Fibroblast of villous mesenchyme (primary cell): ENCODE measurements around the gene CYP27B1. TPM values are rescaled to one million over a fixed set of nuclear protein-coding genes. Genes with fewer than 3 reads are reported as not detected.
"Not testable (repeated sequence)": the region's sequence is repeated elsewhere in the genome, so short reads cannot be mapped to it uniquely, and the experiment has no call there.

Experiments
- DNase-seq: peaks from one replicate; pipeline ENCODE4 v3.0.0-alpha.2; 2010; ENCODE audit warnings: low read depth
- H3K4me3 ChIP-seq: 2 replicates; pipeline ENCODE4 v1.5.1; 2011; ENCODE audit warnings: low read depth, mild to moderate bottlenecking, low read length
- total RNA-seq: library from RNA; depleted of rRNA; stranded (reverse); fragments of >200 nt; gene quantifications from 2 replicates; pipeline ENCODE4 v1.2.3, GENCODE V29; 2012
- TF ChIP-seq, protein P1 (sequence below): IDR thresholded peaks from 2 replicates; pipeline ENCODE4 v1.5.1; 2012; ENCODE audit warnings: low read depth, mild to moderate bottlenecking, low read length; ENCODE audit not compliant: insufficient read depth

The CYP27B1 gene
- total RNA-seq, 1 donor = 3.0 TPM

DNA sequence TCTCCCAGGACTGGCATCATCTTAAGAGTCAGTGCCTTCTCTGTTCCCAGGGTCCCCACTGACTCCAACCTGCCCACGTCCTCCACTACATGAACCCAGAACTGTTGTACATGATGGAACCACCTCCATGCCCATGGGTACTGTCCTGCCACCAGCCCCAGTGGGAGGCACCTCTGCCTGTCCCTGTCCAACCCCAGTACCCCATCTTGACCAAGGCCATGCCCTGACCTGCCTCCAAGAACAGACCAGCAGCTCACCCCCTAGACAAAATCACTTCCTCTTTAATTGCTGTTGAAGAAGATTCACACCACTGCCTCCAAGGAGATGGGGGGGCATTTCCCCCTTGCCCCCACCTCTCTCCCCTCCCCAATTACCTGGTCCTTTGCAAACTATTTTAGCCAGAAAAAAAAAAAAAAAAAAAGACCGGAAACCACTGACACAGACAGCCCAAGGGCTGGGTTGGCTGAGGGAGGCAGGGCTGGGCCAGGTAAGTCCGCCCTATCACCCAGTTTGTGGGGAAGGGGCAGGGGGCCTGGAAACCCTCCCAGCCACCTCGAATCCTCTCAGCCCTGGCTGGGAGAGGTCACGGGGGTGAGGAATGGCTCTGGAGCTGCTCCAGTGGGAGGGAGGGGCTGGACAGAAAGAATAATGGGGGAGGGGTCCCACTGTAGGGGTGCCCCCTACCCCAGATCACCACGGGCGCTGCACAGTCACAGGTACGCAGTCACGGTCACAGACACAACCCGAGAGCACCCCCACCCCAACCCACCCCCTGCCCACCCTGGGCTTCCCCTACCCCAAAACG is 41.7 kb downstream of the CYP27B1 start:
- TF ChIP-seq, protein P1, sequence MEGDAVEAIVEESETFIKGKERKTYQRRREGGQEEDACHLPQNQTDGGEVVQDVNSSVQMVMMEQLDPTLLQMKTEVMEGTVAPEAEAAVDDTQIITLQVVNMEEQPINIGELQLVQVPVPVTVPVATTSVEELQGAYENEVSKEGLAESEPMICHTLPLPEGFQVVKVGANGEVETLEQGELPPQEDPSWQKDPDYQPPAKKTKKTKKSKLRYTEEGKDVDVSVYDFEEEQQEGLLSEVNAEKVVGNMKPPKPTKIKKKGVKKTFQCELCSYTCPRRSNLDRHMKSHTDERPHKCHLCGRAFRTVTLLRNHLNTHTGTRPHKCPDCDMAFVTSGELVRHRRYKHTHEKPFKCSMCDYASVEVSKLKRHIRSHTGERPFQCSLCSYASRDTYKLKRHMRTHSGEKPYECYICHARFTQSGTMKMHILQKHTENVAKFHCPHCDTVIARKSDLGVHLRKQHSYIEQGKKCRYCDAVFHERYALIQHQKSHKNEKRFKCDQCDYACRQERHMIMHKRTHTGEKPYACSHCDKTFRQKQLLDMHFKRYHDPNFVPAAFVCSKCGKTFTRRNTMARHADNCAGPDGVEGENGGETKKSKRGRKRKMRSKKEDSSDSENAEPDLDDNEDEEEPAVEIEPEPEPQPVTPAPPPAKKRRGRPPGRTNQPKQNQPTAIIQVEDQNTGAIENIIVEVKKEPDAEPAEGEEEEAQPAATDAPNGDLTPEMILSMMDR = no peak
- no peak for DNase-seq
- no peak overlapping the region for H3K4me3 ChIP-seq

DNA sequence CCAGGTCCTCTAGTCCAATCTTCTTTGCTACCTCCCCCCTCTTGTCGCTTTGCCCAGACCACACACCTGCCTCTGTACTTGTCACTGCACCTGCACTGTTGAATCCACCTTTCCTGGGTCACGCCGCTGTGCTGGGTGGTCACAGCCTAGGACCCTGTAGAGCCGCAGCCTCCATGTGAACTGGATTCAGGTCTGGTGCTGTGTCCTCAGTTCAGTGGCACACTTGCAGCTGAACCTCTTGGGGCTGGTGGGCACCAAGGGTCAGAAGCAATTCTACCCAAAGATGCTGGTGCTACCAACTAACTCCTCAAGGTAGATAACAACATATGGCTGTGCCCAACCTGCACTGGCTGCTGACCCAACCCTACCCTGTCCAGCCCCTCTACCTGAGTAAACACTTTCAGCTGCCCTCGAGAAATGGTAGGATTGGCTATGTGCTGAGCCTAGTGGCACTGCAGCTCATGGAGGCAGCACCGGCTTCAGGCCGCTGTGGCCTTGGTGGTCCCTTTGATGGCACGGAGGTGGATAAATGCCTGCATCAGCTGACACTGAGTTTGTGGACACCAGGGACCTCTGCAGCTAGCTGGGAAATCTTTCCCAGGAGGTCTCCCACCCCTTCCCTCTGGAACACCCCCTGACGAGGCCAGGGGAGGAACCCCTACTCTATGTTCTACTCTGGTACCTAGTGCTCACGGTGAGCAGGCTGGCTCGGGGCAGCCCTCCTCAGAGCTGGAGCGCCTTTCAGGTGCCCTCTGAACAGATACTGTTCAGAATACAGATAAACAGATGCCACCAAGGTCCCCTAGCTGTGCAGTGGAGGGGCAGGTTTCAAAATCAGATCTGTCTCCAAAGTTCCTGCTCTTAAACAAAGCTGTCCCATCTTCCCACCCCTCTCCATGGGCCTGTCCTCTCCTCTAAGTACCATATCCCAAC is 42.6 kb downstream of the CYP27B1 start:
- no peak overlapping the region for H3K4me3 ChIP-seq
- TF ChIP-seq, protein P1 = no peak
- no peak for DNase-seq

DNA sequence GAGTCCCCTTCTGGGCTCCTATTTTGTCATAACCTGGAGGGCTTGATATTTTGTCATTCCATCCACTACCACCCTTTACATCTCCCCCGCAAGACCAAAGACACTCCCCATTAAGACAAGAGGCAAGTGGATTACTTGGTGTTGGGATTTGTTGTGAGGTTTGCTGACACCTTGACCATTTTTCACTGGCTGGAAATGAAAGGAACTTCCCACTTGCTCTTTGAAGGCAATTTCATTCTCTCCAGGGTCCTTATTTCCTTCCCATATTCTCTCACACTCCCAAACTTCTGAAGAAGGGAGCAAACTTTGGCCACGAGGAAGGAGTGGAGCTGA is 43.3 kb downstream of the CYP27B1 start:
- no peak for DNase-seq
- no peak overlapping the region for H3K4me3 ChIP-seq
- TF ChIP-seq, protein P1 = no peak

DNA sequence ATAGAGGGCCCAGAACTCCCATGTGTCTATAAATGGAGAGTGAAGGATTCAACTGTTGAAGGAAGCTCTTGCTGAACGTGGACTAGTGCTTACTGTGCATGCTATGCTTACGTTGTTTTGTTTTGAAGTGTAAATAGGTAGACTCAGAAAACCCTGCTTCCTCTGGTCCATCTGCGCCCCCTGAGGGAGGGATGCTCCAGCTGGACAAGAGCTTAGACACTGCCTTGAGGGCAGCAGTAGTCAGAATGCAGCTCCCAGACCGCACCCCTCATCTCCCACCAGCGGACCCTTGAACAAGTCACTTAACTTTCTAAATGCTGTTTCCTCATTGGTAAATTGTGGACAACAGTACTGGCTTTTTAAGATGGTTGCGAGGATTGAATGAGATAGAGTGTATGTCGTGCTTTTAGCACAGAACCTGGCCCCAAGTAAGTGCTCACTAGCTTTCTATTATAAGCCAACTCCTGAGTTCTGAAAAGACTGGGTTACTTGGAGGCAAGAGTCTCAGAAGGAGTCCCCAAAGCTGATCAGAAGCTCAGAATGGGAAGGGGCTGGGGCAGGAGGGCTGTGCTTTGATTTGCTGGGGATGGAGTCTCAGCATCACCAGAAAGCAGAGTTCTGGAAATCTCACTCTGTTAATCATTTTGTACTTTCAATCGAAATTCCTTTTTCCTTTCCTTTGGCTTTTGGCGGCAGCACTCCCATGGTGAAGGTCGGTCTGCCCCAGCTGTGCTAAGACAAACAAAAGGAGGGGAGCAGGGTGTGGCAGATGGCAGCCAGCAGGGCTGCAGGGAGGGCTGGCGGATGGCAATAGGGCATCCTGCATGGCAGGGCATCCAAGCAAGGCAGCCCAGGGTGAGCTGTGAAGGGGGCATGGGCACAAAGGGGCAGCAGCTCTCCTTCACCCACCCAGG is 43.9 kb downstream of the CYP27B1 start:
- TF ChIP-seq, protein P1 = no peak
- H3K4me3 ChIP-seq = no peak overlapping the region
- no peak for DNase-seq

DNA sequence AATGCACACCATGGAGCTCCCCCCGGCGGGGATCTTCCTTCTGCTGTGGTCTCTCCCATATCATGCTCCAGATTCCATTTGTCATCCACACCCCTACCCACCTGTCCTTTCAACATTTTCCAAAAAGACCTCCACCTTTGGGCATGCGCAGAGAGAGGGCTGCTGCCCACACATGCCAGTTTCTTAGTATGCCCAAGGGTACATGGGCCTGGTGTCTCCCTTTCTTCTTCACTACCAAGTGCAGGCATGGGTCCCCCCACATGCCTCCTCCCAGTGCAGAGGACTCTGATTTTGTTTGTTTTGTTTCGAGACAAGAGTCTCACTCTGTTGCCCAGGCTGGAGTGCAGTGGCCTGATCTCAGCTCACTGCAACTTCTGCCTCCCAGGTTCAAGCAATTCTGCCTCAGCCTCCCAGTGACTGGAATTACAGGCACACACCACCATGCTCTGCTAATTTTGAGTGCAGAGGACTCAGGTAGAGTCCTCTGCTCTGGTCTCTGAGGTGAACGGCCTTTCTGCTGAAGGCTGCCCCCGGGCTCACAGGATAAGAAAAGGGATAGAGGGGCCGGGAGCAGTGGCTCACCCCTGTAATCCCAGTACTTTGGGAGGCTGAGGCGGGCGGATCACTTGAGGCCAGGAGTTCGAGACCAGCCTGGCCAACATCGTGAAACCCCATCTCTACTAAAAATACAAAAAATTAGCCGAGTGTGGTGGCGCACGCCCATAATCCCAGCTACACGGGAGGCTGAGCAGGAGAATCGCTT is 44.9 kb downstream of the CYP27B1 start:
- H3K4me3 ChIP-seq, DNase-seq: not testable (repeated sequence)

DNA sequence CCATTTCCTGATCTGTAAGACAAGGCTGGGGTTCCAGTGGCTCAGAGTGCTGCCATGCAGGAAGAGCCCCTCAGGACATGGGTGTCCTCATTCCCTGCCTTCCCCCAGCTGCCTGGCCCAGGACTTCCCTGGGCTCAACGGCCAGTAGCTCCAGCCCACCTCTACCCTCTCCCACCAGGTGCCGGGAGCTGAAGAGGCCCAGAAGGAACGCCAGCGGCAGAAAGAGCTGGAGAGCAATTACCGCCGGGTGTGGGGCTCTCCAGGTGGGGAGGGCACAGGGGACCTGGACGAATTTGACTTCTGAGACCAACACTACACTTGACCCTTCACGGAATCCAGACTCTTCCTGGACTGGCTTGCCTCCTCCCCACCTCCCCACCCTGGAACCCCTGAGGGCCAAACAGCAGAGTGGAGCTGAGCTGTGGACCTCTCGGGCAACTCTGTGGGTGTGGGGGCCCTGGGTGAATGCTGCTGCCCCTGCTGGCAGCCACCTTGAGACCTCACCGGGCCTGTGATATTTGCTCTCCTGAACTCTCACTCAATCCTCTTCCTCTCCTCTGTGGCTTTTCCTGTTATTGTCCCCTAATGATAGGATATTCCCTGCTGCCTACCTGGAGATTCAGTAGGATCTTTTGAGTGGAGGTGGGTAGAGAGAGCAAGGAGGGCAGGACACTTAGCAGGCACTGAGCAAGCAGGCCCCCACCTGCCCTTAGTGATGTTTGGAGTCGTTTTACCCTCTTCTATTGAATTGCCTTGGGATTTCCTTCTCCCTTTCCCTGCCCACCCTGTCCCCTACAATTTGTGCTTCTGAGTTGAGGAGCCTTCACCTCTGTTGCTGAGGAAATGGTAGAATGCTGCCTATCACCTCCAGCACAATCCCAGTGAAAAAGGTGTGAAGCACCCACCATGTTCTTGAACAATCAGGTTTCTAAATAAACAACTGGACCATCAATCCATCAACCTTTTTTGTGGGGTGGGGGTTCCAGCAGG is 46.0 kb downstream of the CYP27B1 start:
- TF ChIP-seq, protein P1 = no peak
- DNase-seq = no peak

More for the DNA sequence above, 46.0 kb downstream of the CYP27B1 start:
- no peak overlapping the region for H3K4me3 ChIP-seq
